ENCODE results near the gene IL1RAPL1.

- TF ChIP-seq CTCF (IDR thresholded peaks at IDR 0.05; ENCODE audit: borderline replicate concordance, extremely low read depth, low read length, poor library complexity, severe bottlenecking) (no peak), EZH2 (IDR thresholded peaks at IDR 0.05; ENCODE audit: borderline replicate concordance, low read depth, low read length, severe bottlenecking) (no peak)
Observed at GRCh38 chrX:29880977-29881376, 1293.7 kb downstream of the IL1RAPL1 start.

Measured in DND-41 (cell line).